ENCODE measurements around the gene FHOD3. TPM values are rescaled to one million over a fixed set of nuclear protein-coding genes. Genes with fewer than 3 reads are reported as not detected.

FHOD3 gene
- total RNA-seq, 1 experiment from 2014 or later = 22.7 TPM

GRCh38 chr18:36813101-36813775 lies 515.7 kb downstream of the FHOD3 start:
- no TSS peak for BruUV-seq (replicated peaks)
- ATAC-seq (no peak), DNase-seq (ENCODE audit: low read depth, low spot score) (no peak)
- Histone ChIP-seq H3K27ac (ENCODE audit: low read length) (no peak overlapping the region), H3K4me1 (ENCODE audit: control insufficient read depth, insufficient read depth, low read length) (no peaks in the 10 kb centered on the region), H3K4me3 (ENCODE audit: low read depth in 2 of 2, low read length in 2 of 2) (no peak overlapping the region), H3K36me3 (ENCODE audit: control insufficient read depth, insufficient read depth, low read length) (peaks cover under 1% of the 10 kb centered on the region), H3K9me3 (ENCODE audit: control insufficient read depth, insufficient read depth, low read depth, low read length) (no peaks in the 10 kb centered on the region), H3K27me3 (ENCODE audit: control insufficient read depth, insufficient read depth, low read length) (no peaks in the 10 kb centered on the region)
- in situ Hi-C loops (cut with HindIII; ENCODE audit: low pct_unique_long_range_greater_than_20kb, low sequenced_read_pairs) = no loop called here
- ChIA-PET CTCF (interaction anchor here (0.6 kb wide), 1 partner anchor 12 kb away, joined by 4 read pairs; no protein-coding TSS in a partner anchor), POLR2A (no interaction called here)
- intact Hi-C loops (cut with micrococcal nuclease; ENCODE audit: unreplicated experiment) = no loop called here
- TF ChIP-seq POLR2AphosphoS5 (IDR thresholded peaks at IDR 0.05; ENCODE audit: low read depth, low read length) (no peak), CTCF (IDR thresholded peaks at IDR 0.05) (no peak), REST (IDR thresholded peaks at IDR 0.05; ENCODE audit: insufficient read depth in 1 of 2, low read depth in 2 of 2, low read length in 1 of 2) (no peak), SIN3A (IDR thresholded peaks at IDR 0.05; ENCODE audit: borderline replicate concordance, insufficient read depth, low read depth, low read length) (no peak), TCF7L2 (IDR thresholded peaks at IDR 0.05; ENCODE audit: low read depth, low read length) (no peak)

DNA sequence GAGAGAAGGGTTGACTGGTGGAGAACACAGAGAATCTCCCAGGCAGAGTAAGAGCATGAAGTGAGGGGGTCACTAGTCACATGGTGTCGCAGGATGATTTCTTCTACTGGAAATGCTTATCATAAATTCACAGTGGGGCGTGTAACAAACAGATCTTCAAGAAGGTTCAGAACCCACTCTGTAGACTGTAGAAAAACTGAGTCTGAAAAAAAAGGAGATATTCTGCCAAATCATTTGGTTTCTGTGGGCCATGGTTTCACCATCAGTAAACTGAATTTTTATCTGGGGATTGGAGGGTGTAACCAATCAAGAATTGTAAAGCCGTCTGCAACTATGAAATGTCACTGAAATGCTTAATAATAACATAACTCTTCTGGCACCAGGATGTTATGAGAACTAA lies 516.3 kb downstream of the FHOD3 start:
- ChIA-PET POLR2A (no interaction called here), CTCF (interaction anchor here (0.6 kb wide), 1 partner anchor 13 kb away, joined by 4 read pairs; no protein-coding TSS in a partner anchor)
- intact Hi-C loops (cut with micrococcal nuclease; ENCODE audit: unreplicated experiment) = no loop called here
- no peaks in the 10 kb centered on the region for H3K9me3 ChIP-seq (ENCODE audit: control insufficient read depth, insufficient read depth, low read depth, low read length)
- H3K27ac ChIP-seq (ENCODE audit: low read length) = no peak overlapping the region
- in situ Hi-C loops (cut with HindIII; ENCODE audit: low pct_unique_long_range_greater_than_20kb, low sequenced_read_pairs) = no loop called here
- no peaks in the 10 kb centered on the region for H3K4me1 ChIP-seq (ENCODE audit: control insufficient read depth, insufficient read depth, low read length)
- no peak for DNase-seq (ENCODE audit: low read depth, low spot score)
- TF ChIP-seq SIN3A (IDR thresholded peaks at IDR 0.05; ENCODE audit: borderline replicate concordance, insufficient read depth, low read depth, low read length) = no peak
- no peak for TF ChIP-seq TCF7L2 (IDR thresholded peaks at IDR 0.05; ENCODE audit: low read depth, low read length)
- no peak for TF ChIP-seq REST (IDR thresholded peaks at IDR 0.05; ENCODE audit: insufficient read depth in 1 of 2, low read depth in 2 of 2, low read length in 1 of 2)
- no peak for TF ChIP-seq CTCF (IDR thresholded peaks at IDR 0.05)
- no peak for TF ChIP-seq POLR2AphosphoS5 (IDR thresholded peaks at IDR 0.05; ENCODE audit: low read depth, low read length)
- peaks cover 3% of the 10 kb centered on the region for H3K36me3 ChIP-seq (ENCODE audit: control insufficient read depth, insufficient read depth, low read length)
- no TSS peak for BruUV-seq (replicated peaks)
- no peaks in the 10 kb centered on the region for H3K27me3 ChIP-seq (ENCODE audit: control insufficient read depth, insufficient read depth, low read length)
- no peak overlapping the region for H3K4me3 ChIP-seq (ENCODE audit: low read depth in 2 of 2, low read length in 2 of 2)
- no peak for ATAC-seq

All from Panc1 (cell line).